ENCODE results near the gene TECPR1. TPM values are rescaled to one million over a fixed set of nuclear protein-coding genes. Genes with fewer than 3 reads are reported as not detected.

The TECPR1 gene
- polyA plus RNA-seq, 1 experiment, result 3.5 TPM

DNA sequence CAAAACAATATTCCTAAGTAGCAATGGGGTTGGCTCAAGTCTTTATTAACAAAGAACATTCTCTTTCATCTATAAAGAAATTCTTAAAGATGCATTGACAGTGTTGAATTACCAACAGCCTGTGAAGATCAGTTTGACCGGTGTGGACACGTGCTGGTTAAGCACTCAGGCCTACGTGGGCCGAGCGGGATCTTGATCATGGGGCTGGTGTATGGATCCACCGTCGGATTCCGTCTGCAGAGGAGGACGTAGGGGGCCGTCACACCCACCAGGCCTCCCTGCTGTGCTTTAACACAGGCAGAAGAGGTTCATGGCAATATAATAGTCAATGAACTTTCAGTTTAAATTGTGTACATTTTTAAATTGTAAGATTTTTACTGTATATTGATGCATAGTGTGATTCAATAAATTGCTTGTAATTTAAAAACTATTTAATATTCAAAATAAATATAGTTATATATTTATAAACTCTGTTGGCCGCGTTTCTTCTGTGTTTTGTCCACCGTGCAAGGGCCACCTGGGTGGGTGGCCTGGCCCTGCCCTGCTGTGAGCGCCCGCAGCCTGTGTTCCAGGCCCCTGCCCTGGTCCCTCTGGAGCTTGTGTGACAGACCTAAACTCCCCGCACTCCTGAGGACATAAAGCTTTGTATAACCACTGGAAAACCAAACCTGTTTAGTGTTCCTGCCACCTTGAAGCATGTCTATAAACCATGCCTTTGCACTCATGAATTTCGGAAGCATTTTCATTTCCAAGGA is 42.7 kb downstream of the TECPR1 start:
- Histone ChIP-seq H3K27me3 (ENCODE audit: control insufficient read depth, insufficient read depth, low read length) (no peaks in the 10 kb centered on the region), H3K9me3 (ENCODE audit: control insufficient read depth, insufficient read depth, low read length) (no peaks in the 10 kb centered on the region; the same call in 1 of the 2 replicates), H3K4me3 (ENCODE audit: low read depth, low read length) (no peak overlapping the region), H3K27ac (ENCODE audit: low read depth, low read length) (no peak overlapping the region)
- POLR2A ChIA-PET, result no interaction called here
- TF ChIP-seq, protein P1, sequence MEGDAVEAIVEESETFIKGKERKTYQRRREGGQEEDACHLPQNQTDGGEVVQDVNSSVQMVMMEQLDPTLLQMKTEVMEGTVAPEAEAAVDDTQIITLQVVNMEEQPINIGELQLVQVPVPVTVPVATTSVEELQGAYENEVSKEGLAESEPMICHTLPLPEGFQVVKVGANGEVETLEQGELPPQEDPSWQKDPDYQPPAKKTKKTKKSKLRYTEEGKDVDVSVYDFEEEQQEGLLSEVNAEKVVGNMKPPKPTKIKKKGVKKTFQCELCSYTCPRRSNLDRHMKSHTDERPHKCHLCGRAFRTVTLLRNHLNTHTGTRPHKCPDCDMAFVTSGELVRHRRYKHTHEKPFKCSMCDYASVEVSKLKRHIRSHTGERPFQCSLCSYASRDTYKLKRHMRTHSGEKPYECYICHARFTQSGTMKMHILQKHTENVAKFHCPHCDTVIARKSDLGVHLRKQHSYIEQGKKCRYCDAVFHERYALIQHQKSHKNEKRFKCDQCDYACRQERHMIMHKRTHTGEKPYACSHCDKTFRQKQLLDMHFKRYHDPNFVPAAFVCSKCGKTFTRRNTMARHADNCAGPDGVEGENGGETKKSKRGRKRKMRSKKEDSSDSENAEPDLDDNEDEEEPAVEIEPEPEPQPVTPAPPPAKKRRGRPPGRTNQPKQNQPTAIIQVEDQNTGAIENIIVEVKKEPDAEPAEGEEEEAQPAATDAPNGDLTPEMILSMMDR (IDR thresholded peaks at IDR 0.05; ENCODE audit: low read depth, low read length), result no peak
- CTCF ChIA-PET, result no interaction called here
- no peak for DNase-seq (ENCODE audit: low read depth, low spot score)

DNA sequence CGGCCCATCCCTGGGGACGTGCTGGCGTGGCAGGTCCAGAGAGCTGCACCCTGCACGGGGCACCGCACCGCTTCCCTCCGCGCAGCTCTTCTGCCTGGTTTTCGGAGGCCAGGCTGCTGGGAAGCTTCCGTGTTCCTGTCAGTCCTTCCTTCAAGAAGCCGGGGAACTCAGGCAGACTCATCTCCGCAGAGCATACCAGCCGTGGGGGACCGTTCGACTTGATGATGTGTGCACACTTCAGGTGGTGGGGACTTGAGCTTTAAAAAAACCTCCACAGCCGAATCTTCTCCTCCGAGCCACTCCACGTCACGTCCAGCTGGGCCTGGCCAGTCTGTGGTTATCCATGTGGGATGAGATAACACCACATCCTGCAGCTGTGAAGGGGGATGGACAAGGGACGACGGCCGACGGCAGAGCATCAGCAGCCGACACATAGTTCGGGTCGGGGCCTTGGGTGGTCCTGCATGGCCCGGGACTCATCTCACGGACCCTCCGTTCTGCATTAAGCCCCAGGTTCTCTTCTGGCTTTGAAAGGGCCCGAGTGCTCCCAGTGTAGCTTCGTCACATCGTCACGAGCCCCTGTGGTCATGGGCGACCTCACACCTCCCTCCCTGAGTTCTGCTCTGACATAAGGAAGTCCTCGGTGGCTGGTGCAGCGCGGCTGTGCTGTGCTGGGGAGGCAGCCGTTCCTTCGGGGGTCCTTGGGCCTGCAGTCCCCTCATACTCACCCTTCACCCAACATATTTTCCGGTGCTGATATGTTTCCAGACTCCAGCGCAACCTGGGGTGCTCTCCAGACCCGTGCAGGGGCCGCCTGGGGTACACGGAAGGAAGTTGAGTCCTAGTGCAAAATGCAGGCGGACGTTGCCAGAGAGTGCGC is 45.3 kb downstream of the TECPR1 start:
- Histone ChIP-seq H3K4me3 (ENCODE audit: low read depth, low read length) (no peak overlapping the region), H3K27me3 (ENCODE audit: control insufficient read depth, insufficient read depth, low read length) (no peaks in the 10 kb centered on the region), H3K9me3 (ENCODE audit: control insufficient read depth, insufficient read depth, low read length) (no peaks in the 10 kb centered on the region; the same call in 1 of the 2 replicates), H3K27ac (ENCODE audit: low read depth, low read length) (no peak overlapping the region)
- ChIA-PET CTCF (no interaction called here), POLR2A (no interaction called here)
- DNase-seq (ENCODE audit: low read depth, low spot score), result no peak
- TF ChIP-seq, protein P1 (IDR thresholded peaks at IDR 0.05; ENCODE audit: low read depth, low read length), result no peak

- Histone ChIP-seq H3K27ac (ENCODE audit: low read depth, low read length) (no peak overlapping the region), H3K27me3 (ENCODE audit: control insufficient read depth, insufficient read depth, low read length) (no peaks in the 10 kb centered on the region), H3K4me3 (ENCODE audit: low read depth, low read length) (no peak overlapping the region), H3K9me3 (ENCODE audit: control insufficient read depth, insufficient read depth, low read length) (no peaks in the 10 kb centered on the region)
- DNase-seq (ENCODE audit: low read depth, low spot score), result no peak
- TF ChIP-seq, protein P1 (IDR thresholded peaks at IDR 0.05; ENCODE audit: low read depth, low read length), result no peak
- ChIA-PET CTCF (no interaction called here), POLR2A (no interaction called here)
Observed at GRCh38 chr7:98205162-98205845, 46.7 kb downstream of the TECPR1 start.

DNA sequence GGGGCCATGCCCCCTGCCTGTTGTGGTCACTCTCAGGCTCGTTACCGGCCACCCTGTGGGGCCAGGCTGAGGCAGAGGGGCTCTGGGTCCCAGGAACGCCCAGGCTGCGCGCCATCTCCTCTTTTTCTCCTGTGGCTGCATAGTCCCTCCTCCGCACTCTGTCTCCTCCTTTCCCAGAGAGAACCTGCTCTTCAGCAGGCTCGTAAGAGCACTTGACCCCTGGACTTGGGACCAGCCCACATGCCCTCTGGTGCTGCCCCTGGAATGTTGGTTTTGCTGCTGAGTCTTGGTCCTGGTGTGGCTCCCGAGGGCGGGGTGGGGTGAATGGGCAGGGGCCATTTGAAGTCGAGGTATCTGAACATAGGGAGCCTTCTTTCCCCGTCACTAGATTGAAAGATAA is 47.4 kb downstream of the TECPR1 start:
- H3K9me3 ChIP-seq (ENCODE audit: control insufficient read depth, insufficient read depth, low read length), result no peaks in the 10 kb centered on the region
- H3K27ac ChIP-seq (ENCODE audit: low read depth, low read length), result no peak overlapping the region
- DNase-seq (ENCODE audit: low read depth, low spot score), result no peak
- no peak overlapping the region for H3K4me3 ChIP-seq (ENCODE audit: low read depth, low read length)
- CTCF ChIA-PET, result no interaction called here
- POLR2A ChIA-PET, result no interaction called here
- TF ChIP-seq, protein P1 (IDR thresholded peaks at IDR 0.05; ENCODE audit: low read depth, low read length), result no peak
- H3K27me3 ChIP-seq (ENCODE audit: control insufficient read depth, insufficient read depth, low read length), result no peaks in the 10 kb centered on the region

Data from AG04450 (cell line).